Measurements from ENCODE around the gene CACUL1. TPM values are rescaled to one million over a fixed set of nuclear protein-coding genes. Genes with fewer than 3 reads are reported as not detected.
A peak's percentile ranks its signal among the peaks of the same experiment; 100 is the strongest.

Gene CACUL1
- total and polyA plus RNA-seq, 2 experiments from 2014 or later, result 37.5 to 48.3 TPM

GRCh38 chr10:118753331-118754228 is 1.2 kb downstream of the CACUL1 start:
- no peak for DNase-seq (ENCODE audit: low spot score)
- Histone ChIP-seq H4K20me1 (ENCODE audit: insufficient read depth, poor library complexity, severe bottlenecking) (peaks cover 52% of the 10 kb centered on the region), H3K9me2 (replicated peaks; ENCODE audit: insufficient read depth) (no peaks in the 10 kb centered on the region), H2AFZ (peak overlapping the region; percentile 30), H3K4me1 (ENCODE audit: insufficient read depth) (peaks cover 12% of the 10 kb centered on the region), H3K27ac (peak overlapping the region; percentile 93), H3K27me3 (no peaks in the 10 kb centered on the region), H3K4me3 (peak overlapping the region; percentile 74), H3K79me2 (peaks cover 59% of the 10 kb centered on the region), H3K4me2 (peak overlapping the region; percentile 76), H3K36me3 (replicated peaks; ENCODE audit: insufficient read depth, low read depth) (peaks cover 1% of the 10 kb centered on the region), H3K9me3 (ENCODE audit: low read depth) (no peaks in the 10 kb centered on the region)
- WGBS (ENCODE audit: low lambda C conversion rate, missing lambda C conversion rate), result 4% methylated on average over 16 of the region's 17 CpGs
- TF ChIP-seq CTCF (IDR thresholded peaks at IDR 0.05; ENCODE audit: poor library complexity) (no peak), EZH2 (IDR thresholded peaks at IDR 0.05; ENCODE audit: borderline replicate concordance) (no peak), EZH2phosphoT487 (IDR thresholded peaks at IDR 0.05; ENCODE audit: low read depth, severe bottlenecking, unreplicated experiment) (no peak)

GRCh38 chr10:118752409-118752808 is 2.4 kb downstream of the CACUL1 start:
- peak overlapping the region; percentile 76 for H3K4me2 ChIP-seq
- H3K9me3 ChIP-seq (ENCODE audit: low read depth), result no peaks in the 10 kb centered on the region
- H3K4me1 ChIP-seq (ENCODE audit: insufficient read depth), result peaks cover 12% of the 10 kb centered on the region
- peaks cover 5% of the 10 kb centered on the region for H3K36me3 ChIP-seq (replicated peaks; ENCODE audit: insufficient read depth, low read depth)
- H3K9me2 ChIP-seq (replicated peaks; ENCODE audit: insufficient read depth), result no peaks in the 10 kb centered on the region
- TF ChIP-seq CTCF (IDR thresholded peaks at IDR 0.05; ENCODE audit: poor library complexity) (no peak), EZH2phosphoT487 (IDR thresholded peaks at IDR 0.05; ENCODE audit: low read depth, severe bottlenecking, unreplicated experiment) (no peak), EZH2 (IDR thresholded peaks at IDR 0.05; ENCODE audit: borderline replicate concordance) (no peak)
- peaks cover 61% of the 10 kb centered on the region for H4K20me1 ChIP-seq (ENCODE audit: insufficient read depth, poor library complexity, severe bottlenecking)
- H3K27ac ChIP-seq, result peak overlapping the region; percentile 93
- H3K79me2 ChIP-seq, result peaks cover 71% of the 10 kb centered on the region
- WGBS (ENCODE audit: low lambda C conversion rate, missing lambda C conversion rate), result 79% methylated on average over 3 of the region's 3 CpGs
- H3K27me3 ChIP-seq, result no peaks in the 10 kb centered on the region
- peak overlapping the region; percentile 74 for H3K4me3 ChIP-seq
- DNase-seq (ENCODE audit: low spot score), result no peak
- H2AFZ ChIP-seq, result no peak overlapping the region

GRCh38 chr10:118751265-118751664 is 3.5 kb downstream of the CACUL1 start:
- peaks cover 71% of the 10 kb centered on the region for H4K20me1 ChIP-seq (ENCODE audit: insufficient read depth, poor library complexity, severe bottlenecking)
- H2AFZ ChIP-seq, result no peak overlapping the region
- DNase-seq (ENCODE audit: low spot score), result no peak
- H3K4me1 ChIP-seq (ENCODE audit: insufficient read depth), result peaks cover 12% of the 10 kb centered on the region
- peaks cover 5% of the 10 kb centered on the region for H3K36me3 ChIP-seq (replicated peaks; ENCODE audit: insufficient read depth, low read depth)
- TF ChIP-seq EZH2 (IDR thresholded peaks at IDR 0.05; ENCODE audit: borderline replicate concordance), result no peak
- TF ChIP-seq EZH2phosphoT487 (IDR thresholded peaks at IDR 0.05; ENCODE audit: low read depth, severe bottlenecking, unreplicated experiment), result no peak
- no peak for TF ChIP-seq CTCF (IDR thresholded peaks at IDR 0.05; ENCODE audit: poor library complexity)
- WGBS (ENCODE audit: low lambda C conversion rate, missing lambda C conversion rate), result 97% methylated on average over 1 of the region's 1 CpG
- no peaks in the 10 kb centered on the region for H3K9me2 ChIP-seq (replicated peaks; ENCODE audit: insufficient read depth)
- H3K27me3 ChIP-seq, result no peaks in the 10 kb centered on the region
- H3K79me2 ChIP-seq, result peaks cover 82% of the 10 kb centered on the region
- peak overlapping the region; percentile 76 for H3K4me2 ChIP-seq
- no peaks in the 10 kb centered on the region for H3K9me3 ChIP-seq (ENCODE audit: low read depth)
- no peak overlapping the region for H3K27ac ChIP-seq
- no peak overlapping the region for H3K4me3 ChIP-seq

Data from hepatocyte (in vitro differentiated cells).